Measurements from ENCODE around the gene TNIK.
"Not testable (repeated sequence)": the region's sequence is repeated elsewhere in the genome, so short reads cannot be mapped to it uniquely, and the experiment has no call there.

The TNIK gene

GRCh38 chr3:171297951-171298350 lies 162.3 kb downstream of the TNIK start:
- TF ChIP-seq ZFX (IDR thresholded peaks at IDR 0.05; ENCODE audit: borderline replicate concordance), result no peak
- TF ChIP-seq, protein P1, sequence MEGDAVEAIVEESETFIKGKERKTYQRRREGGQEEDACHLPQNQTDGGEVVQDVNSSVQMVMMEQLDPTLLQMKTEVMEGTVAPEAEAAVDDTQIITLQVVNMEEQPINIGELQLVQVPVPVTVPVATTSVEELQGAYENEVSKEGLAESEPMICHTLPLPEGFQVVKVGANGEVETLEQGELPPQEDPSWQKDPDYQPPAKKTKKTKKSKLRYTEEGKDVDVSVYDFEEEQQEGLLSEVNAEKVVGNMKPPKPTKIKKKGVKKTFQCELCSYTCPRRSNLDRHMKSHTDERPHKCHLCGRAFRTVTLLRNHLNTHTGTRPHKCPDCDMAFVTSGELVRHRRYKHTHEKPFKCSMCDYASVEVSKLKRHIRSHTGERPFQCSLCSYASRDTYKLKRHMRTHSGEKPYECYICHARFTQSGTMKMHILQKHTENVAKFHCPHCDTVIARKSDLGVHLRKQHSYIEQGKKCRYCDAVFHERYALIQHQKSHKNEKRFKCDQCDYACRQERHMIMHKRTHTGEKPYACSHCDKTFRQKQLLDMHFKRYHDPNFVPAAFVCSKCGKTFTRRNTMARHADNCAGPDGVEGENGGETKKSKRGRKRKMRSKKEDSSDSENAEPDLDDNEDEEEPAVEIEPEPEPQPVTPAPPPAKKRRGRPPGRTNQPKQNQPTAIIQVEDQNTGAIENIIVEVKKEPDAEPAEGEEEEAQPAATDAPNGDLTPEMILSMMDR (IDR thresholded peaks at IDR 0.05), result no peak

GRCh38 chr3:171297207-171297606 lies 163.0 kb downstream of the TNIK start:
- TF ChIP-seq, protein P1 (IDR thresholded peaks at IDR 0.05), result no peak
- no peak for TF ChIP-seq ZFX (IDR thresholded peaks at IDR 0.05; ENCODE audit: borderline replicate concordance)
- H3K27ac ChIP-seq, result no peak overlapping the region

More at GRCh38 chr3:171297951-171298350, 162.3 kb downstream of the TNIK start:
- H3K27ac ChIP-seq, result no peak overlapping the region

GRCh38 chr3:171295484-171296373 lies 164.5 kb downstream of the TNIK start:
- TF ChIP-seq, protein P1 (IDR thresholded peaks at IDR 0.05), result no peak
- no peak for TF ChIP-seq ZFX (IDR thresholded peaks at IDR 0.05; ENCODE audit: borderline replicate concordance)
- no peak overlapping the region for H3K27ac ChIP-seq

DNA sequence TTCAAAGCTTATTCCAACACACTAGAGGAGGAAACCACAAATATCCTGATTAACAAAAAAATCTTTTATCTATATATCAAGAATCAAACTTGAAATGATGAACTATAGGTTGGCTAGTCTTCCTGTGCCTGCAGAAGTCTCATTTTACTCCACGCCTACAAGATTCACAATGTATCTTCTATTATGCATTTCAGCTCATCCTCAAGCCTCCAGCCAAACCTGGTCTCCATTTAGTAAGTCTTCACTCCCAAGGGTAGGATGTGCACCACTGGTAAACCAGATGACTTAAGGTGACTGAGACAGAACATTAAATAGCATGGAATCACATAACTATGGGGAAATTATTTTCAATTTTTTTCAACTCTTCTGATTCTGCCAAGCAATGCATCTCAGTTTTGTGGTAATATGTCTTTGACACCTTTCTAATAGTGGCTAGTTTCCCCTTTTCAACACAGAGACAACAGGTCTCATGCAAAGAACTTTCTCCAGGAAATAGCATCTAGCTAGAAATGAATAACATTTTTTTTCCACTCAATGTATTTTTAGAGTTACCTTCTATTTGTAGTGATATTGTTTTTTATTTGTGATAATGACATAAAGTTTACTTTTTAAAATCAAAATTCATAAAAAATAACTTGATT lies 166.9 kb downstream of the TNIK start:
- TF ChIP-seq, protein P1 (IDR thresholded peaks at IDR 0.05), result no peak
- no peak for TF ChIP-seq ZFX (IDR thresholded peaks at IDR 0.05; ENCODE audit: borderline replicate concordance)
- no peak overlapping the region for H3K27ac ChIP-seq

DNA sequence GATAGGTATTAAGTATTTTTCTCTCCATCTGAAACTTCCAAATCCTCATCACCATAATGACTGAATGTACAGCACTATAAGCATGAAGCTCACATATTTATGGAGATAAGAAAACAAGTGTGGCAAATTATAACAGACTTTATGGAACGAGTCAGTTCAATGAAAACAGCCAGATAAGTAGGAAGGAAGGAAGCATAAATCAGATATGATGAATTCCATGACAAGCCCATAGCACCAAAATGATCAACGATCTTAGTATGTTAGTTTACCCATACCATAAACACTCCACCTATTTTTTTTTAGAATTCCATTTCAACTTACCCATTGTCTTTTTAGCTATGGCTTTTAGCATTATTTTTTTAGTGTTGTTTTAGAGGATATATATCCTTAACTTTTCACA lies 169.5 kb downstream of the TNIK start:
- TF ChIP-seq, protein P1 (IDR thresholded peaks at IDR 0.05), result no peak
- no peak for TF ChIP-seq ZFX (IDR thresholded peaks at IDR 0.05; ENCODE audit: borderline replicate concordance)
- no peak overlapping the region for H3K27ac ChIP-seq

DNA sequence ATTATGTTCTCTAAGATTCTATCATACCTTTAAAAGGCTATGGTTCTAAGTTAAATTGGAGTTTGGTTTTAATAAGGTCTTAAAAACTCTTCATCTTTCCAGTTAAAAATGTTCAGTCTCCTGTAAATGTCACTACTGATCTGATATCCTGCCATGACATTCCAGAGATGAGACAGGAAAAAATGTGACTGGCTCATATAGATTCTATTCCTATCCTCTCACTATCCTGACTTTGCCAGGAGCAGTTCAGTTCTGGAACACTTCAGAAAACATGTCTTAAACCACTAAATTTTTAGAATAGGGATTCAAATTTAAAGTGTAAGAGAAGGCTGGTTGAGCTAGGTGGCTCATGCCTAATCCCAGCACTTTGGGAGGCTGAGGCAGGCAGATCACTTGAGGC lies 170.9 kb downstream of the TNIK start:
- no peak overlapping the region for H3K27ac ChIP-seq
- no peak for TF ChIP-seq ZFX (IDR thresholded peaks at IDR 0.05; ENCODE audit: borderline replicate concordance)
- TF ChIP-seq, protein P1 (IDR thresholded peaks at IDR 0.05), result no peak

- not testable (repeated sequence) for H3K27ac ChIP-seq
Observed at GRCh38 chr3:171287761-171288160, 172.4 kb downstream of the TNIK start.
